Immature natural killer cell (primary cell): ENCODE data around the gene PRKCSH. TPM values are rescaled to one million over a fixed set of nuclear protein-coding genes. Genes with fewer than 3 reads are reported as not detected.
"Not testable (repeated sequence)": the region's sequence is repeated elsewhere in the genome, so short reads cannot be mapped to it uniquely, and the experiment has no call there.

Source experiments
- DNase-seq, 3 donors: peaks; one replicate each; pipeline ENCODE4 v3.0.0; 2022; ENCODE audit warnings: mixed read lengths in 1 of 3
- H3K27ac Mint-ChIP-seq, 6 donors: one replicate each; pipeline ENCODE4 v1.8.0; 2020; ENCODE audit warnings: mixed read lengths in 6 of 6, mild to moderate bottlenecking in 5 of 6, inconsistent platforms in 4 of 6, moderate library complexity in 3 of 6
- H3K27me3 Mint-ChIP-seq, 3 donors: one replicate each; pipeline ENCODE4 v1.8.0; 2020 to 2021; ENCODE audit warnings: low read depth in 3 of 3, mild to moderate bottlenecking in 3 of 3, mixed read lengths in 3 of 3, moderate library complexity in 3 of 3, inconsistent platforms in 1 of 3
- H3K36me3 Mint-ChIP-seq, 3 donors: one replicate each; pipeline ENCODE4 v1.8.0; 2020; ENCODE audit warnings: mixed read lengths in 3 of 3, inconsistent platforms in 2 of 3, mild to moderate bottlenecking in 2 of 3
- H3K4me1 Mint-ChIP-seq, 2 donors: one replicate each; pipeline ENCODE4 v1.8.0; 2020; ENCODE audit warnings: inconsistent platforms in 2 of 2, mild to moderate bottlenecking in 2 of 2, mixed read lengths in 2 of 2, moderate library complexity in 1 of 2
- H3K4me3 Mint-ChIP-seq, 5 donors: one replicate each; pipeline ENCODE4 v1.8.0; 2020; ENCODE audit warnings: mild to moderate bottlenecking in 5 of 5, mixed read lengths in 5 of 5, inconsistent platforms in 3 of 5, moderate library complexity in 3 of 5
- H3K9me3 Mint-ChIP-seq, 6 donors: one replicate each; pipeline ENCODE4 v1.8.0; 2020; ENCODE audit warnings: mild to moderate bottlenecking in 6 of 6, mixed read lengths in 6 of 6, inconsistent platforms in 4 of 6, moderate library complexity in 3 of 6
- polyA plus RNA-seq, 3 donors: library from polyadenylated mRNA; unstranded; fragments of 300-500 nt; fragmentation: Illumina TruSeq; gene quantifications; one replicate each; pipeline ENCODE4 v1.2.3, GENCODE V29; 2021

PRKCSH gene
- polyA plus RNA-seq, 3 donors from 2014 or later, result 13.7 to 75.6 (median 28.4) TPM

GRCh38 chr19:11406703-11407236 lies 28.7 kb upstream of the PRKCSH start:
- H3K36me3 Mint-ChIP-seq, result not testable (repeated sequence)

GRCh38 chr19:11408591-11408990 lies 26.8 kb upstream of the PRKCSH start:
- H3K27me3 Mint-ChIP-seq, result peaks cover 0 to 5% (median 4%) of the 10 kb centered on the region in 3 donors
- no peaks in the 10 kb centered on the region for H3K4me1 Mint-ChIP-seq
- no peaks in the 10 kb centered on the region for H3K36me3 Mint-ChIP-seq
- no peak for DNase-seq
- H3K9me3 Mint-ChIP-seq, result no peaks in the 10 kb centered on the region
- H3K27ac Mint-ChIP-seq, result no peak overlapping the region
- no peak overlapping the region for H3K4me3 Mint-ChIP-seq

More at GRCh38 chr19:11406703-11407236, 28.7 kb upstream of the PRKCSH start:
- DNase-seq, H3K27me3 Mint-ChIP-seq, H3K27ac Mint-ChIP-seq, H3K9me3 Mint-ChIP-seq, H3K4me3 Mint-ChIP-seq, H3K4me1 Mint-ChIP-seq: not testable (repeated sequence)

- Mint-ChIP-seq H3K27me3 (peaks cover 0 to 5% (median 4%) of the 10 kb centered on the region in 3 donors), H3K4me3 (no peak overlapping the region), H3K27ac (no peak overlapping the region), H3K36me3 (no peaks in the 10 kb centered on the region), H3K4me1 (no peaks in the 10 kb centered on the region), H3K9me3 (no peaks in the 10 kb centered on the region)
- DNase-seq, result no peak
These were observed 24.8 kb upstream of the PRKCSH start for GRCh38 chr19:11410682-11411081.

GRCh38 chr19:11414544-11414943 lies 20.9 kb upstream of the PRKCSH start:
- Mint-ChIP-seq H3K36me3 (no peaks in the 10 kb centered on the region), H3K4me1 (no peaks in the 10 kb centered on the region), H3K4me3 (no peak overlapping the region), H3K27ac (no peak overlapping the region), H3K9me3 (no peaks in the 10 kb centered on the region), H3K27me3 (peaks cover 8% of the 10 kb centered on the region in 3 donors)
- no peak for DNase-seq

- peaks cover 9 to 12% (median 10%) of the 10 kb centered on the region in 3 donors for H3K27me3 Mint-ChIP-seq
- H3K9me3 Mint-ChIP-seq, result no peaks in the 10 kb centered on the region
- H3K4me3 Mint-ChIP-seq, result no peak overlapping the region
- H3K27ac Mint-ChIP-seq, result no peak overlapping the region
- no peak for DNase-seq
- peaks cover 10 to 12% of the 10 kb centered on the region in 2 donors for H3K4me1 Mint-ChIP-seq
- no peaks in the 10 kb centered on the region for H3K36me3 Mint-ChIP-seq
These were observed 18.9 kb upstream of the PRKCSH start for GRCh38 chr19:11416346-11417052.

GRCh38 chr19:11418094-11418548 lies 17.3 kb upstream of the PRKCSH start:
- Mint-ChIP-seq H3K27ac (no peak overlapping the region), H3K4me1 (peaks cover 24 to 26% of the 10 kb centered on the region in 2 donors), H3K36me3 (no peaks in the 10 kb centered on the region), H3K27me3 (peaks cover 13 to 15% (median 14%) of the 10 kb centered on the region in 3 donors), H3K9me3 (no peaks in the 10 kb centered on the region), H3K4me3 (no peak overlapping the region)
- DNase-seq, result no peak

- peak within 1 kb of the TSS in 4 of 5 donors; percentile 30 to 66 (median 50) for H3K4me3 Mint-ChIP-seq
- DNase-seq, result no peak
- peaks cover 15 to 20% (median 17%) of the 10 kb centered on the region in 3 donors for H3K27me3 Mint-ChIP-seq
- no peaks in the 10 kb centered on the region for H3K9me3 Mint-ChIP-seq
- peaks cover 30 to 31% of the 10 kb centered on the region in 2 donors for H3K4me1 Mint-ChIP-seq
- no peak within 1 kb of the TSS for H3K27ac Mint-ChIP-seq
- H3K36me3 Mint-ChIP-seq, result no peaks in the 10 kb centered on the region
These were observed 16.6 kb upstream of the PRKCSH start, which contains the start of gene RGL3 for GRCh38 chr19:11418549-11419506. RGL3 (minus strand) TSS chr19:11419314; CDS start chr19:11419278, 36 bp downstream.

- H3K36me3 Mint-ChIP-seq, result no peaks in the 10 kb centered on the region
- H3K9me3 Mint-ChIP-seq, result no peaks in the 10 kb centered on the region
- H3K27ac Mint-ChIP-seq, result no peak overlapping the region
- peak overlapping the region; percentile 69 to 86 (median 83) for H3K4me3 Mint-ChIP-seq
- peaks cover 17 to 25% (median 20%) of the 10 kb centered on the region in 3 donors for H3K27me3 Mint-ChIP-seq
- DNase-seq, result no peak
- peaks cover 30 to 31% of the 10 kb centered on the region in 2 donors for H3K4me1 Mint-ChIP-seq
These were observed 14.7 kb upstream of the PRKCSH start for GRCh38 chr19:11420429-11421370.

- H3K27me3 Mint-ChIP-seq, result peaks cover 17 to 25% (median 18%) of the 10 kb centered on the region in 3 donors
- H3K36me3 Mint-ChIP-seq, result no peaks in the 10 kb centered on the region
- peak overlapping the region; percentile 69 to 86 (median 83) for H3K4me3 Mint-ChIP-seq
- peak overlapping the region in 4 of 6 donors; percentile 10 to 75 (median 46) for H3K27ac Mint-ChIP-seq
- DNase-seq, result peak; percentile 44 to 49 (median 49)
- H3K9me3 Mint-ChIP-seq, result no peaks in the 10 kb centered on the region
- peaks cover 30 to 31% of the 10 kb centered on the region in 2 donors for H3K4me1 Mint-ChIP-seq
These were observed 13.9 kb upstream of the PRKCSH start for GRCh38 chr19:11421371-11422098.

GRCh38 chr19:11422163-11423065 lies 13.0 kb upstream of the PRKCSH start:
- peak; percentile 69 to 76 (median 75) for DNase-seq
- peak overlapping the region in 3 of 6 donors; percentile 10 to 75 (median 34) for H3K27ac Mint-ChIP-seq
- no peaks in the 10 kb centered on the region for H3K36me3 Mint-ChIP-seq
- peaks cover 15 to 25% (median 16%) of the 10 kb centered on the region in 3 donors for H3K27me3 Mint-ChIP-seq
- peaks cover 30 to 31% of the 10 kb centered on the region in 2 donors for H3K4me1 Mint-ChIP-seq
- no peaks in the 10 kb centered on the region for H3K9me3 Mint-ChIP-seq
- H3K4me3 Mint-ChIP-seq, result peak overlapping the region; percentile 77 to 87 (median 84)

GRCh38 chr19:11423164-11423790 lies 12.2 kb upstream of the PRKCSH start:
- Mint-ChIP-seq H3K27me3 (peaks cover 14 to 26% (median 16%) of the 10 kb centered on the region in 3 donors), H3K27ac (peak overlapping the region in 1 of 6 donors; percentile 53), H3K9me3 (no peaks in the 10 kb centered on the region), H3K4me3 (peak overlapping the region; percentile 77 to 87 (median 84)), H3K36me3 (no peaks in the 10 kb centered on the region), H3K4me1 (peaks cover 30 to 31% of the 10 kb centered on the region in 2 donors)
- DNase-seq, result no peak
